ENCODE data around the gene PRDX5.

The PRDX5 gene

GRCh38 chr11:64327993-64328392 lies 10.1 kb downstream of the PRDX5 start (continued):
- TF ChIP-seq TSHZ2 (CRISPR knock-in tag; IDR thresholded peaks at IDR 0.05) = no peak

DNA sequence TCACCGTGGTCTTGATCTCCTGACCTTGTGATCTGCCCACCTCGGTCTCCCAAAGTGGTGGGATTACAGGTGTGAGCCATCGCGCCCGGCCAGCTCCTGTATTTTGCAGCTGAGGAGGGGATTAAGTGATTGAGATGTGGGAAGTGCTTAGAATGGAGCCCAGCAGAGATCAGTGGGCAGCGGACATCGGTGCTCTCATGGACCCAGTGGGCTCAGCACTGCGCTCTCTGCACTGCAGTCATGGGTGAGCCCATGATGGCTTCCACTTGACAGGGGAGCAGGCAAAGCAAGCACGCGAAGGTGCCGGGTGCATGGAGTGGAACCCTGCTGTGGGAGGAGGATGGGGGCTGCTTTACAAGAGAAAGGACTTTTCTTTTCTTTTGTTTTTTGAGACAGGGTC lies 13.0 kb downstream of the PRDX5 start:
- TF ChIP-seq ARNTL (CRISPR knock-in tag; IDR thresholded peaks at IDR 0.05; ENCODE audit: borderline replicate concordance, low read depth) = no peak
- no peak for TF ChIP-seq CREB5 (CRISPR knock-in tag; IDR thresholded peaks at IDR 0.05; ENCODE audit: low read depth)
- no peak for TF ChIP-seq ZNF8 (CRISPR knock-in tag; IDR thresholded peaks at IDR 0.05)
- TF ChIP-seq TOX (CRISPR knock-in tag; IDR thresholded peaks at IDR 0.05; ENCODE audit: borderline replicate concordance) = no peak
- TF ChIP-seq BACH2 (CRISPR knock-in tag; IDR thresholded peaks at IDR 0.05; ENCODE audit: borderline replicate concordance) = no peak
- TF ChIP-seq ESRRG (CRISPR knock-in tag; IDR thresholded peaks at IDR 0.05) = no peak
- TF ChIP-seq CSDC2 (CRISPR knock-in tag; IDR thresholded peaks at IDR 0.05) = no peak
- TF ChIP-seq ZNF70 (CRISPR knock-in tag; IDR thresholded peaks at IDR 0.05) = no peak
- no peak for TF ChIP-seq GLIS3 (CRISPR knock-in tag; IDR thresholded peaks at IDR 0.05)
- TF ChIP-seq TSHZ2 (CRISPR knock-in tag; IDR thresholded peaks at IDR 0.05) = no peak
- TF ChIP-seq ZFP30 (CRISPR knock-in tag; IDR thresholded peaks at IDR 0.05) = no peak
- TF ChIP-seq ZC3H10 (CRISPR knock-in tag; IDR thresholded peaks at IDR 0.05) = no peak
- TF ChIP-seq, protein P1, sequence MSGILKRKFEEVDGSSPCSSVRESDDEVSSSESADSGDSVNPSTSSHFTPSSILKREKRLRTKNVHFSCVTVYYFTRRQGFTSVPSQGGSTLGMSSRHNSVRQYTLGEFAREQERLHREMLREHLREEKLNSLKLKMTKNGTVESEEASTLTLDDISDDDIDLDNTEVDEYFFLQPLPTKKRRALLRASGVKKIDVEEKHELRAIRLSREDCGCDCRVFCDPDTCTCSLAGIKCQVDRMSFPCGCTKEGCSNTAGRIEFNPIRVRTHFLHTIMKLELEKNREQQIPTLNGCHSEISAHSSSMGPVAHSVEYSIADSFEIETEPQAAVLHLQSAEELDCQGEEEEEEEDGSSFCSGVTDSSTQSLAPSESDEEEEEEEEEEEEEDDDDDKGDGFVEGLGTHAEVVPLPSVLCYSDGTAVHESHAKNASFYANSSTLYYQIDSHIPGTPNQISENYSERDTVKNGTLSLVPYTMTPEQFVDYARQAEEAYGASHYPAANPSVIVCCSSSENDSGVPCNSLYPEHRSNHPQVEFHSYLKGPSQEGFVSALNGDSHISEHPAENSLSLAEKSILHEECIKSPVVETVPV (CRISPR knock-in tag; IDR thresholded peaks at IDR 0.05) = no peak
- no peak for TF ChIP-seq PATZ1 (CRISPR knock-in tag; IDR thresholded peaks at IDR 0.05; ENCODE audit: borderline replicate concordance)
- no peak for TF ChIP-seq ZNF565 (CRISPR knock-in tag; conservative IDR thresholded peaks at IDR 0.05; ENCODE audit: low read depth)
- no peak for TF ChIP-seq OSR1 (CRISPR knock-in tag; IDR thresholded peaks at IDR 0.05)
- TF ChIP-seq SNAI2 (CRISPR knock-in tag; IDR thresholded peaks at IDR 0.05) = no peak
- no peak for TF ChIP-seq ZFP3 (CRISPR knock-in tag; IDR thresholded peaks at IDR 0.05)
- no peak for TF ChIP-seq ISL1 (CRISPR knock-in tag; IDR thresholded peaks at IDR 0.05)

GRCh38 chr11:64331569-64332371 lies 13.8 kb downstream of the PRDX5 start:
- ATAC-seq = peak; percentile 88
- TF ChIP-seq CREB5 (CRISPR knock-in tag; IDR thresholded peaks at IDR 0.05; ENCODE audit: low read depth) = no peak

More for the DNA sequence above, 13.0 kb downstream of the PRDX5 start:
- no peak for ATAC-seq

Data from SK-N-SH treated with all-trans-retinoic acid at 6 μM for 48 hours (cell line).